Large intestine (tissue), 3 donors: ENCODE data around the gene DEDD. TPM values are rescaled to one million over a fixed set of nuclear protein-coding genes. Genes with fewer than 3 reads are reported as not detected.

Source experiments
- DNase-seq, 2 donors: peaks; one replicate each; pipeline versions ENCODE4 v3.0.0 to v3.0.0-alpha.2; 2013
- H3K27ac ChIP-seq: one replicate; pipeline ENCODE4 v1.5.1; 2013; ENCODE audit warnings: low read length
- H3K27me3 ChIP-seq: 2 replicates; pipeline ENCODE4 v1.6.1; 2013; ENCODE audit warnings: low read length; ENCODE audit not compliant: control insufficient read depth, insufficient read depth
- H3K36me3 ChIP-seq: 2 replicates; pipeline ENCODE4 v1.6.1; 2013; ENCODE audit warnings: low read length; ENCODE audit not compliant: control insufficient read depth, insufficient read depth
- H3K4me1 ChIP-seq: one replicate; pipeline ENCODE4 v1.6.1; 2013; ENCODE audit warnings: low read length; ENCODE audit not compliant: control insufficient read depth, insufficient read depth
- H3K4me3 ChIP-seq: one replicate; pipeline ENCODE4 v1.5.1; 2013; ENCODE audit warnings: low read length
- H3K9me3 ChIP-seq: one replicate; pipeline ENCODE4 v1.6.1; 2013; ENCODE audit warnings: mild to moderate bottlenecking, low read depth, low read length, moderate library complexity; ENCODE audit not compliant: control insufficient read depth
- WGBS: methylation state at CpG from one replicate; pipeline ENCODE4 v1.1.5; 2013; ENCODE audit warnings: low lambda C conversion rate; ENCODE audit not compliant: insufficient coverage; 5-methylcytosine and 5-hydroxymethylcytosine counted together
- polyA plus RNA-seq: library from polyadenylated mRNA; unstranded; fragments of 120-200 nt; gene quantifications from one replicate; pipeline ENCODE4 v1.2.1, GENCODE V29; 2013

Gene DEDD
- polyA plus RNA-seq, 1 donor: 33.0 TPM

- Histone ChIP-seq H3K27me3 (no peaks in the 10 kb centered on the region), H3K36me3 (peaks cover 7% of the 10 kb centered on the region), H3K4me1 (peaks cover 15% of the 10 kb centered on the region), H3K27ac (no peak overlapping the region), H3K9me3 (no peaks in the 10 kb centered on the region), H3K4me3 (no peak overlapping the region)
- DNase-seq: no peak
- no CpG with 5 or more reads among the region's 2 CpGs for WGBS
Measured at GRCh38 chr1:161114556-161114955, 17.9 kb downstream of the DEDD start.

DNA sequence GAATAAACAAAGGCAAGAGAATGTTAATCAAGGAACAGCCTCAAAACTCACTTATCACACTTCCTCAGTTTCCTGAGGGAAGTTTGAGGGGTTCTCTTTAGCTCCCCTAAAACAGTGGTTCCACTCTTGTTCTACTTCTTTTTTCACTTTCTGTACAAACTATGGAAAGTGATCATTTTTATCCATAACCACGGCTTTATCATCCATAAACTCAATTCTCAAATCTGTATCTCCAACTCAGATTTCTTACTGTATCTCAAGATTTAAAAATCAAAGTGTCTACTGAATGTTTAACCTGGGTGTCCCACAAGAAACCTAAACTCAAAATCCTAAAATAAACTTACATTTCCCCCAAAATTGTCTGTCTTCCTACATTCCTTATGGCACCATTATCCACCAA is 18.6 kb downstream of the DEDD start:
- H3K27me3 ChIP-seq: no peaks in the 10 kb centered on the region
- WGBS: no CpG with 5 or more reads among the region's 1 CpG
- peaks cover 8% of the 10 kb centered on the region for H3K36me3 ChIP-seq
- H3K9me3 ChIP-seq: no peaks in the 10 kb centered on the region
- peaks cover 9% of the 10 kb centered on the region for H3K4me1 ChIP-seq
- no peak overlapping the region for H3K4me3 ChIP-seq
- no peak for DNase-seq
- H3K27ac ChIP-seq: no peak overlapping the region

DNA sequence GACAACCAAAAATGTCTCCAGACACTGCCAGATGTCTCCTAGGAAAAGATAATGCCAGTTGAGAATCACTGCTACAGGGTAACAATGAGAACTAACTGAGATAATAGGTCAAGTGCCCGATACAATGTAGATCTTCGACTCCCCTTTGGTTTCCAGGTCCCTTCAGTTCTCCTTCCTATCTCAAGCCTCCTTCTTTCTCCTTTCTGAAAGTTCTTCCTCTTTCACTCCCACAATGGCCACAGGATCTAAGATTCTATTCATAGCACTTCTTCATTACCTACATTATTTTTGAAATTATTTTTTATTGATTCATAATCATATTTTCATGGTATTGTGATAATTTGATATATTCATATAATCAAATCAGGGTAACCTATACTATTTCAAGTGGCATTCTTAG is 20.9 kb downstream of the DEDD start:
- no peak overlapping the region for H3K27ac ChIP-seq
- no peaks in the 10 kb centered on the region for H3K9me3 ChIP-seq
- no peak overlapping the region for H3K4me3 ChIP-seq
- no peak for DNase-seq
- H3K4me1 ChIP-seq: peaks cover 1% of the 10 kb centered on the region
- no peaks in the 10 kb centered on the region for H3K27me3 ChIP-seq
- whole genome bisulfite sequencing: 100% methylated on average over 1 of the region's 2 CpGs
- H3K36me3 ChIP-seq: peaks cover 8% of the 10 kb centered on the region

GRCh38 chr1:161111117-161111516 is 21.4 kb downstream of the DEDD start:
- Histone ChIP-seq H3K4me1 (no peaks in the 10 kb centered on the region), H3K9me3 (no peaks in the 10 kb centered on the region), H3K36me3 (peaks cover 8% of the 10 kb centered on the region), H3K27ac (no peak overlapping the region), H3K27me3 (no peaks in the 10 kb centered on the region), H3K4me3 (no peak overlapping the region)
- DNase-seq: no peak
- WGBS: no CpG with 5 or more reads among the region's 3 CpGs

DNA sequence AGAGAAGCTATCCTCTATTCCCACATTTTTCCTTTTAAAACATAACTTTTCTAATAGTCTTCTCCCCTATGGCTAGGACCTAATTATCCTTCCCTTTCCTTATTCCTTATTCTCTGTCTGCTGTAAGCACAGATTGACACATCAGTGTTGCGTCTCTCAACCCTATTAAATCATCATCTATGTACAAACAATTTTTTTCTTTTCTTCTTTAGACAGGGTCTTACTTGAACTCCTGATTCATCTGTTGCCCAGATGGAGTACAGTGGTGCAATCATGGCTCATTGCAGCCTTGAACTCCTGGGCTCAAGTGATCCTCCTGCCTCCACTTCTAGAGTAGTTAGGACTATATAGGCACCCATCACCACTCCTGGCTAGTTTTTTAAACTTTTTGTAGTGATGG is 26.0 kb downstream of the DEDD start:
- Histone ChIP-seq H3K9me3 (no peaks in the 10 kb centered on the region), H3K36me3 (peaks cover 13% of the 10 kb centered on the region), H3K27ac (no peak overlapping the region), H3K27me3 (no peaks in the 10 kb centered on the region), H3K4me1 (no peaks in the 10 kb centered on the region), H3K4me3 (no peak overlapping the region)
- DNase-seq: no peak
- WGBS: no CpG with 5 or more reads among the region's 1 CpG

DNA sequence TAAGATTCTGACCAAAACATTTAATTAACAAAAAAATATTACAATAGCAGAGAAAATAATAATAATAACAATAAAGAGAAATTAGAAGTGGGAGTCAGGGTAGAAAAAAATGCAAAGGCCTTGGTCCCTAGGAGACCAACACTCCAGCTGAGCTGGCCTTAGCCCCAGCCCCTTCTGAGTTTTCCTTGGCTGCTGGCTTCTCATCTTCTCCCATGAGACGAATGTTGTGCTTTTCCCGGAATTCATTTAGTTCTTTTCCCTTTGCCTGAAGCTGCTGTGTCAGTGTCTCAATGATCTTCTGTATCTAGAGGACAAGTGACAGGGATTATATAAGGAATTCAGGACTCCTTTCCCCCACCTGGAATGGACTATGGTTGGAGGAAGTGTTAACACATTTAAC is 31.9 kb downstream of the DEDD start:
- no peaks in the 10 kb centered on the region for H3K27me3 ChIP-seq
- H3K4me3 ChIP-seq: no peak overlapping the region
- no peak for DNase-seq
- H3K9me3 ChIP-seq: peaks cover 3% of the 10 kb centered on the region
- peaks cover 22% of the 10 kb centered on the region for H3K36me3 ChIP-seq
- peaks cover 8% of the 10 kb centered on the region for H3K4me1 ChIP-seq
- H3K27ac ChIP-seq: no peak overlapping the region
- no CpG with 5 or more reads among the region's 2 CpGs for WGBS

DNA sequence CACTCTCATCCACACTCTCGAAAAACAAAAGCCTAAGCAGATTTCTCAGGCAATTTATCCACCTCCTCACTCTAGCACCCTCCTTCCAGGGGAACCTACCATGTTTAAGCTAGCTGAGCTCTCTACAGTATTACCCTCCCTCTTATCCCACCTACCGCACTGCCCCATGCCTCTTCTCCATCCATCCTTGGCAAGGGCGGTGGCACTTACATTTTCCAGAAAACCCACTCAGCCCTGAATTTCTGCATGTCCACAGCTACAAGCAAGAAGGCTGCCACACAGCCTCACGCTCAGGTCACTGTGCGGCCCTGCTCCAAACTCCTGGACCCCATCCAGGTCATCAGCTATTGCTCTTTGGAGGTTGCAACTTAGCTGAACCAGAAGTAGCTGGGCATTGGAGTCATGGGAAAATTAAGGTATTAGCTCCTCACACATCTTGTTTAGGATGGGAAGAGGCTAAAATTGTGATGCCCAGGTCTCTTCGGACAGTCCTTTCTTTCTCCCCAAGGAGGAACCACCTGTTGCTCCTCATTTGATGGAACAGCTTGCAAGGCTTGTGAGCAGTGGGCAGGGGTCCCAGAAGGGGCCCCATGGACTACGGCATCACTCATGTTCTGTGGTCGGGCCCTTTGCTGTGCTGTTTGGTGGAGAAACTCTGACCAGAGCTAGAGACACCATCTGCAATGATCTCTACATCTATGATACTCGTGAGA is 33.2 kb downstream of the DEDD start:
- Histone ChIP-seq H3K27me3 (no peaks in the 10 kb centered on the region), H3K36me3 (peaks cover 22% of the 10 kb centered on the region), H3K27ac (no peak overlapping the region), H3K4me1 (peaks cover 8% of the 10 kb centered on the region), H3K9me3 (peaks cover 3% of the 10 kb centered on the region), H3K4me3 (peak overlapping the region; percentile 59)
- WGBS: 90% methylated on average over 2 of the region's 9 CpGs
- DNase-seq: no peak

GRCh38 chr1:161098210-161099068 is 34.0 kb downstream of the DEDD start, which contains the start of gene KLHDC9:
TSS of gene KLHDC9 (plus strand) at chr1:161098361. CDS start at chr1:161098536, 175 bp downstream.
- H3K4me3 ChIP-seq: peak within 1 kb of the TSS; percentile 59
- DNase-seq: peak; percentile 94 to 95
- WGBS: no CpG with 5 or more reads among the region's 71 CpGs
- peaks cover 22% of the 10 kb centered on the region for H3K36me3 ChIP-seq
- peak within 1 kb of the TSS; percentile 71 for H3K27ac ChIP-seq
- peaks cover 3% of the 10 kb centered on the region for H3K9me3 ChIP-seq
- peaks cover 8% of the 10 kb centered on the region for H3K4me1 ChIP-seq
- no peaks in the 10 kb centered on the region for H3K27me3 ChIP-seq

DNA sequence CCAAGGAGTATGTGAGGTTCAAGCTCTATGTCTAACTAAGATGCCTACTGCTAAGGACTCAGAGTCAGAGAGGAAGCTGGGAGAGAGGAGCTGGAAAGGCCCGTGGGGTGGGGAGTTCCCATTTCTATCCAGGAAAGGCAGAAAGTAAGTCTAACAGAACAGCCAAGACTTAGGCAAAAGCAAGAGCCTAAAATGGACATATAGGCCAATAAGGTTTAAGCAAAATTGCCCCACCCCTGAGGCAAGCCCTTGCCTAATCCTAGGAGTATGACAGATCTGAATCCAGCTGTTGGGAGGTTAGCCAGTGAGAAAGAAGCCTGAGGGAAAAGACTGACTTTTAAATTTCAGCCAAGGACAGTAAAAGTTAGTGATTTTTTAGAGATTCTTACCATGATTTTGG is 35.9 kb downstream of the DEDD start:
- no peak overlapping the region for H3K4me3 ChIP-seq
- no peaks in the 10 kb centered on the region for H3K27me3 ChIP-seq
- peaks cover 13% of the 10 kb centered on the region for H3K36me3 ChIP-seq
- H3K9me3 ChIP-seq: peaks cover 3% of the 10 kb centered on the region
- H3K27ac ChIP-seq: no peak overlapping the region
- WGBS: no CpG with 5 or more reads among the region's 1 CpG
- DNase-seq: no peak
- peaks cover 8% of the 10 kb centered on the region for H3K4me1 ChIP-seq

DNA sequence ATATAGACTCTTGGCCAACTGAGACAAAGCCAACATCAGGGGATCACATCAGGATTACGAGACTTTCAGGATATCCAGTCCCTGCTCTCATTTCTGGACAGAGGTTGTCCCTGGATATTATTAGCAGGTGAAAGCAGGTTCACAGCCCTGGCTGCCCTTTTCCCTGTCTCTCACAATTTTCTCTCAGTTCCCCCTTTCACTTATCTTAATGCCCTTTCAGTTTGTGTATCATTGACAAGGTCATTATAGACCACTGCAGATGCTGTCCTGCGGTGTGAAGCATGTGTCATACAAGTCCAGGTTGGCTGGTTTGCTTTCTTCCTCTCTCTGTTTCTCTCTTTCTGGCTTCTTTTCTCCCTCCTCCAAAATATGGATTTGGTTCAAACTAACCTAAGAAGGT is 36.5 kb downstream of the DEDD start:
- 80% methylated on average over 1 of the region's 2 CpGs for WGBS
- peaks cover 9% of the 10 kb centered on the region for H3K36me3 ChIP-seq
- H3K27ac ChIP-seq: no peak overlapping the region
- no peak for DNase-seq
- peaks cover 8% of the 10 kb centered on the region for H3K4me1 ChIP-seq
- no peaks in the 10 kb centered on the region for H3K27me3 ChIP-seq
- H3K9me3 ChIP-seq: peaks cover 3% of the 10 kb centered on the region
- H3K4me3 ChIP-seq: no peak overlapping the region
